ENCODE results near the gene DIDO1.
A peak's percentile ranks its signal among the peaks of the same experiment; 100 is the strongest.

The DIDO1 gene

GRCh38 chr20:62910777-62911497, 15.4 kb downstream of the DIDO1 start:
- DNase-seq (ENCODE audit: low read depth), result no peak

DNA sequence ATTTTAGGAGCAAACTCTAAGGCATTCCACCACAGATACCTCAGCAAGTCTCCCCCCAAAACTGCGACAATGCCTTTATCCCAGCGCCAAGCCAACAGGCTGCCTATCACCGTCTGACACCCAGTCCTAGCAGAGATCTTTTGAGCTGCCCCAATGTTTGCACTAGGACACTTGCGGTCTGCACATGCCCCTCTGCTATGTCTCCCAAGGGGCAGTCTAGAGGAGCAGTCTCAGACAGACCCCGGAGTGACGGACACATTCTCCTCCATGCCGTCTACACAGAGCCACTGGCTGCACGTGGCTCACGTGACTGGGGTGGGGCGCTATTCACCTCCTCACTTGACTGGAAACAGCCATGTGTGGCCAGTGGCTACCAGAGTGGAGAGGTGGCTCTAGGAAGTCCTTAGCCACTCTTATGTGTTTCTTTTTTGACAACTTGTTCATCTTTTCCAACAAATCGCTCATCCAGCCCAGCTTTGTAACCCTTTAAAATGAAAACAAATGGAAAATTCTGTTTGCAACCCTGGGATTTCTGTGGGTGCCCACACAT, 16.0 kb downstream of the DIDO1 start:
- DNase-seq (ENCODE audit: low read depth), result no peak

GRCh38 chr20:62908971-62909791, 17.1 kb downstream of the DIDO1 start:
- DNase-seq (ENCODE audit: low read depth), result no peak

DNA sequence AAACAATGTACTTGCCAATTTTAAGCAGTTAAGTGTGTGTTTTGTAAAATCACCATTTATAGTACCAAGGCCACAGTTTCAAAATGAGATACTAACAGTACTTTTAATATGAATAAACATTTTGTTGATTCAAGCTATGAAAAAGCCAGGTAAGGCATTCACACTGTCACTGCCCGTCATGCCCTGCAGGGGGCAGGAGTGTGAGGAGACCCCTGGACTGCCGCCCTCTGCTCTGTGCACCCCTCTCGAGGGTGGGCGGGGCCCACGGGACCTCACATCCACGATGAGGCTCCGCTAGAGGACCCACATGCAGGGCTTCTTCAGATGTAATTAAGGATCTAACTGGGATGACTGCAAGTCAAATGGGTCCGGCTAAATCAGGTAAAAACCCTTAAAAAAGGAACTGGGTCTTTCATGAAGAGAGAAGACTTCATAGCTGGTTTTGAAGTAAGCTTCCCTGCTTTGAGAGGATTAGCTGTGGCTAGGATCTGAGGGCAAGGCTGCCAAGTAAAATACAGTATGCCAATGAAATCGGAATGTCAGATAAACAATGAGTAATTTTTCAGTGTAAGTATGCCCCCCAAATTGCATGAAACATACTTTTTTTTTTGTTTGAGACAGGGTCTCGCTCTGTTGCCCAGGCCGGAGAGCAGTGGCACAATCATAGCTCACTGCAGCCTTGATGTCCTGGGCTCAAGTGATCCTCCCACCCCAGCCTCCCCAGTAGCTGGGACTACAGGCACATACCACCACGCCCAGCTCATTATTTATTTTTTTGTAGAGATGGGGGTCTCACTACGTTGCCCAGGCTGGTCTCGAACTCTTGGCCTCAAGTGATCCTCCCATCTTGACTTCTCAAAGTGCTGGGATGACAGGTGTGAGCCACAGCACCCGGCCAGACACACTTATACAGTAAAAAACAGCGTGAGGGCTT, 18.7 kb downstream of the DIDO1 start:
- no peak for DNase-seq (ENCODE audit: low read depth)

- no peak for DNase-seq (ENCODE audit: low read depth)
Measured at GRCh38 chr20:62906647-62907375, 19.5 kb downstream of the DIDO1 start.

GRCh38 chr20:62906209-62906608, 20.1 kb downstream of the DIDO1 start:
- no peak for DNase-seq (ENCODE audit: low read depth)

DNA sequence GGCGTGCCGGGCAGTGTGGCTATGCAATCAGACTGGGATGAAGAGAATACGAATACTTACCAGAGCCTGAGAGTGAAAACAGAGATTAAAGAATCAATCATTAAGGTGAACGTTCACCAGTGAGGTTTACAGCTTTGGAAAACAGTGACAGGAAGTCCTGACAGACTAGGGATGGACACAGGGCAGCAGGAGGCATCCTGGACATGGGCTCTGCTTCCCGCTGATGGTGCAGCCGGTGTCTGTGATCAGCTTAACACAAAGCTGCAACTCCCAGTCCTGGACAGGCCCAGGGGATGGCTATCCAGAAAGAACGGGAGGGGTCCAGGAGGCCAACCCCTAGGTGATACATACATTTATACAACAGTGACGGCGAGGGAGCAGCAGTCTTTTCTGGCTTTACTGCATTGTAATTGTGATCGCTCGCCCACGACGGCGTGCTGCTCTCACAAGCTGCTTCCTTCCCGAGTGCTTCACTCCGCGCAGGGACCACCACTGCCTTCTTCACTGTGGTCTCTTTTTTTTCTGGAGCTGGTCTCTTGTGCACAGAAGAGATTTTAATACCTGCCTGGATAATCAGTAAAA, 20.7 kb downstream of the DIDO1 start:
- no peak for DNase-seq (ENCODE audit: low read depth)

GRCh38 chr20:62902926-62903615, 23.2 kb downstream of the DIDO1 start:
- DNase-seq (ENCODE audit: low read depth), result no peak

DNA sequence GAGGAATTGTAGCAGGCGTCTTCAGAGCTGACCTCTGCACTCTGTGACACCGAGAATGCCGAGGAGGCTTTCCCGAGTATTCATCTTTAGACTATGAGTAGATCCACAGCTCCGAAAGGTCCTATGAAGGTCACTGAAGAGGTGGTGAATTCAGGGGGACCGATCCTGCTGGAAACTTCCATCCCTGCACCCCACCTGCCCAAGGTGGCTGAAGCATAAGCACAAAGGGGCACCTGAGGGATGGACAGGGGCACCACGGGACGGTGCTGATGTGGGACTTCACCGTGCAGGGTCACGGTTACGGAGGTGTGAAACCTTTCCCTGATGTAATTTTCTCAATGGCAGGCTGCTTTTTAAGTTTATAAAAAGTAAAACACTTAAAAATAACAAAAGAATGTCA, 24.4 kb downstream of the DIDO1 start:
- DNase-seq (ENCODE audit: low read depth), result no peak

DNA sequence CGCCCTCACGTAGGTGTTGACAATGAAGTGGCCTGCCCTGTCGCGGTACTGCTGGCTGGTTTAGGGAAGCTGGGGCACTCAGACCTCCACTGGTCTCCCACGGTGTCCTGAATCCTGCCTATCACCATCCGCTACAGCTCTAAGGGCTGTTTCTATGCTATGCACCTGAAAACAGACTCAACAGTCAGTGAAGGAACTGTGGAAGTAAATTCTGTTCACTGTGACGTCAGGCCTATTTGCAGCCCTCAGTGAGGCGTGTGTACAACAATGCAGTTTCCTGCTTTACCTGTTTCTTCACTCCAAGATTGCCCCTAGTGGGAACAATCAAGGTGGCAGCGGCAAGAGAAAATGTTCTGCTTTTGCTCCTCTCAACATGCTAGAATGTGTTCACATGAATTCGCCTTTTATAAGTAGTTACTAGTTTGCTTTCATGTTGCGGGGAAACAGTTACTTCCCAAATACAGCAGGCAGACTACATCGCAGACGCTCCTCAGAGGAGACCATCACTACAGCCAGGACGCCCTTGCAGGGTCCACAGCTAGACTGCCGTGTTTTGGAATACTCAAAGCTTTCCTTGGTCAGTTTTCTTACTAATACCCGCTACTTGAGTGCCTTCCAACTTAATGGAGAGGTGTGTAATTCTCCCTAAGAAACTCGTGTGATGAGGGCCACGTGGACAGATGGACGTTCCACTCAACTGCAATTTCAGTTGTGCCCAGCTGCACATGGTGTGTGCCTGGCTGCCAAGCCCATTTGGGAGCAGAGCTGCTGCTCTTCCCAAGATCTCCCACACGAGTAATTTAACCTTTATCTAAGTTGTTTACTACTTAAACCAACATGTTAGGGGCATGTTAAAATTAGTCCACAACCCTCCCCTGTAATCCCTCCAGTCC, 25.4 kb downstream of the DIDO1 start:
- no peak for DNase-seq (ENCODE audit: low read depth)

- peak; percentile 36 for DNase-seq (ENCODE audit: low read depth)
Measured at GRCh38 chr20:62900052-62900691, 26.1 kb downstream of the DIDO1 start.

DNA sequence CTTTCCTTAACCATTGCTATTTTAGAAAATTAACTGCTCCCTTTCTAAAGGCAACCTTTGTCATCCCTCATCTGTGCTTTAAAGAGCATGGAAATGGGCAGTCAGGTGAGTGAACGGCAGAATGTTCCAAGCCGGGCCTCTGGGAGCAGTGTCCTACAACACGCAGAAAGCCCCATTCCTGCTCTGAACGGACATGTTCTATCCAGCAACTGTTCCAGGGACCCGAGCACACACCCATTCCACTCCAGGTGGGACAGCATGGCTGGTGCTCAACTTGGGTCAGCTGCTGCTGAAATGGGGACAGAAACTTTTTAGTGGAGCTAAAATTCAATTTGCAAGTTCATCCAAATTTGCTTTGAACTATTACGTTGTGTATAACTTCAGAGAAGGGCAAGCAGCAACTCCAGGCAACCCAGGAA, 26.7 kb downstream of the DIDO1 start:
- no peak for DNase-seq (ENCODE audit: low read depth)

- no peak for DNase-seq (ENCODE audit: low read depth)
Measured at GRCh38 chr20:62898970-62899632, 27.2 kb downstream of the DIDO1 start.

DNA sequence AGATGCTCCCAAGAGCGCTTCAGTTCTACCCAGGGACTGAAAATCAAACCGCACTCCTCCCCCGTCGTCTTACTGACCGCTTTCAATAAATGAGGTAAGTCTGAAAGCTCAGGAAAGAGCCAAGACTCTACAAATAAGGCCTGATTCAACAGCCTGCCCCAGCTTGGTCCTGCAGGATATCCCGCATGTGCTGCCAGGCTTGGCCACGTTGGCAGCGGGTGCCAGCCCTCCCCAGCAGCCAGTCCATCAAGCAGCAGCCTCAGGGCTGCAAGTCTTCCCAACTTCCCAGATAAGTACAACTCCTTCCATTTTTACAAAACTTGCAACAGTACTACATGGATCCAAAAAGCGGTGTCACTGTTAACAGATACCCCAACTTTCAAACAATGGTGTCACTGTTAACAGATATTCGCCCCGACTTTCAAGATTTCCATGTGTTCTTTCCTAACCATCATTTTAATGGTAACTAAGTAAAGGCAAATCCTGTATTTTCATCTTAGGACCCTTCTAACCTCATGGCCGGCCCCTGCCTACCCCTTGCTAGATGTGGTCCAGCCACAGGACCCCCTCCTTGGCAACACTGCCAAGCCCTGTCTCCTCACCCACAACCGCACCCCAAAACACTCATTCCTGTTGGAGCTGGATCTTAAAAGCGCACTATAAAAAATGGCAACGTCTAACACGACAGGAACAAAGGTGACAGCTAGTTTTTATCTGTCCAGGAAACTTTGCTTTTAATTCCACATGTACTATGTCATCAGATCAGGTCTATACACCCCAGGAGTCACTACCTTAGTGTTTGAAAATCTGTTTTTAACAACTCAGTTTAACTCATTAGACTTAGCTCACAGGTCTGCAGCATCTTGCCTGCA, 28.0 kb downstream of the DIDO1 start:
- DNase-seq (ENCODE audit: low read depth), result no peak

DNA sequence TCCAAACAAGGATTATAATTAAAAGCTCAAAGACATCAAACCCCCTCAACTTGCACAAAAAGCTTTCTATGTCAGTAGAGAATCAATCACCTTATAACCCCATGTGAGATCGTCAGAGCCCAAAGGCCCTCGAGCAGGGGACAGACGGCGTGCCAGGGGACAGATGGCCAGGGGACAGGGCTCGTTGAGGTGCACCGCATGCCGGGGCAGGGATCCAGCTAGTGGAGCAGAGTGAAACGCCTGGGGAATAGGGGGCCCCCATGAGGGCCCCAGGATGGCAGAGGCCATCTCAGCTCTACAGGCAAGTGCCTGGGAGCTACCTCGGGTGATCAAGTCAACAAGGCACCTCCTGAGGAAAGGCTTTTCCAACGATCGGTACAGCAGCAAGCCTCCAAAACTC, 28.6 kb downstream of the DIDO1 start:
- DNase-seq (ENCODE audit: low read depth), result no peak

GRCh38 chr20:62896526-62896925, 29.8 kb downstream of the DIDO1 start:
- DNase-seq (ENCODE audit: low read depth), result no peak

DNA sequence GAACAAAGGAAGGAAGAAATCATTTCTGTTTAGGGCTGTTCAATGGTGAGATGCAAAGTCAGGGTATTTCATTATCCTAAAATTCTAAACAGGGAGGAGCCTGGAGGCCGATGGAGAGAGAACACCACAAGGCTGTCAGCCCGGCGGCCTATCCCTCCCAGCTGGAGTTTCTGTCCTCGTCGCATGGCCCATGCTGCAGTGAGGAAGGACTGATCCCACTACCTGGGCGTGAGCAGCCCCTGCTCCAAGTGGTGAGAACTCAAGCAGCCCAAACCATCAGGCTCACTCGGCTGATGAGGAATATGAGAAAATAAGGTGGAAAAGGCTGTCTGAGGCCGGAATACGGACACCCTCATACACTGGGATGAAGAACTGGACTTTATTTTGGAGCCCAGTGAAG, 30.8 kb downstream of the DIDO1 start:
- no peak for DNase-seq (ENCODE audit: low read depth)

All from stimulated activated CD8-positive, alpha-beta memory T cell treated with anti-CD3 and anti-CD28 coated beads, Interleukin-15, amount 100 ng/mL, for 24 hours (primary cell).